GM18907 (cell line): Measurements from ENCODE around the gene SCG3.

ENCODE experiments used
- ATAC-seq: cut with Tn5 transposase; IDR thresholded peaks from one replicate; pipeline ENCODE4 v1.9.1; 2021; ENCODE audit warnings: mild to moderate bottlenecking, moderate library complexity; ENCODE audit not compliant: unreplicated experiment

The SCG3 gene

GRCh38 chr15:51755790-51756189, 74.5 kb downstream of the SCG3 start:
- ATAC-seq = no peak

DNA sequence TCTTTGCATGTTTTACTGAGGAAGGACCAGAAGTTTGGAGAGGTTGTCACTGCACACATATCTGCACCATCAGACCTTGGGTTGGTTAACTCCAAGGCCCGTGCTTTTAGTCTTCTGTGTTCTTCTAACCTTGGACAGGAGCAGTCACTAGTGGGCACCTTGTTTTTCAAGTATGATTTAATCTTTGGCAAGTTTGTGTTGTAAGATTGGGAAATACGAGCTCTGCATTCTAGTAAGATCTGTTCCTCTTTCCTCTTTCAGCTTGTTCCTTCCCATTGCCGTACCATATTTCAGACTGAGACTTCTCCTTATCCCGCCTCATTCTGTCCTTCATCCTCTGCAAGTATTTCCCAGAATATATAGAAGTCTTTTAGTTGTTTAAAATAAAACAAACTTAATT, 75.2 kb downstream of the SCG3 start:
- ATAC-seq = no peak

GRCh38 chr15:51757450-51757849, 76.1 kb downstream of the SCG3 start:
- no peak for ATAC-seq

- no peak for ATAC-seq
These were observed 77.3 kb downstream of the SCG3 start for GRCh38 chr15:51758645-51759044.

DNA sequence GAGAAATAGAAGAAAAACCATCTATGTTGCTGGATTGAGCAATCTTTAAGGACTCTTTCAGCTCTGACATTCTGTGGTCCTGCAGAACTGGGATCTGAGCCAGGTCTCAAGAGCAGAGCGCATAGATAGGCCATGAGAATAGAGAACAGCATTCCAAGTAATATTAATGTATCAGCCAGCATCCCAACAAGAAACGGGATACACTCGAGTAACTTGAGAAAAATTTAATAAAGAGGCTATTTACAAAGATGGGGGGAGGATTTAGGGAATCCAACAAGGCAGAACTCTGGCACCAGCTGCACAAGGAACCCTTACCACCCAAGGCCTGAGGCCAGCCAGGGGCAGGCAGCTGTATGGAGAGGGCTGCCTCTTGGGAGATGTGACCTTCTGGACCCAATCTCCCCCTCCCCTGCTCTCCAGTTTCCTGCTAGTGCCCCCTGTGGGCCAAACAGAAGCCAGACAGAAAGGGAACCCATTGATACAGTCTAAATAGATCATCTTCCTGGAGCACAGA, 78.3 kb downstream of the SCG3 start:
- no peak for ATAC-seq

DNA sequence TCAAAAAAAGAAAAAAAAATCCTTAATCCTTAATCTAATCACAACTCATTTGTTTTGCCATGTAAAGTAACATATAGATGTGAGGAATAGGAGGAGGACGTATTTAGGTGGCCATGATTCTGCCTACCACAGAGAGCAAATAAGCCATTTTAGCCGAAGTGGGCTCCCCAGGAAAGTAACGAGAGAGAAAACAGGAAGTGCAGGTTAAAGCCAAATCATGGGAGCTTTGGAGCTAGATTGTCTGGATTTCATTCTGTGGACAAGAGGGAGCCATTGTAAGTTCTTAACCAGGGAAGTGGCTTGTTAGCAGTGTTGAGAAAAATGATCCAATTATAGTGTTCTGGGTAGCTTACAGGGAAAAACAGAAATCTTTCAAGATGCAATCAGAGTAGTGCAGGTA, 79.5 kb downstream of the SCG3 start:
- no peak for ATAC-seq

DNA sequence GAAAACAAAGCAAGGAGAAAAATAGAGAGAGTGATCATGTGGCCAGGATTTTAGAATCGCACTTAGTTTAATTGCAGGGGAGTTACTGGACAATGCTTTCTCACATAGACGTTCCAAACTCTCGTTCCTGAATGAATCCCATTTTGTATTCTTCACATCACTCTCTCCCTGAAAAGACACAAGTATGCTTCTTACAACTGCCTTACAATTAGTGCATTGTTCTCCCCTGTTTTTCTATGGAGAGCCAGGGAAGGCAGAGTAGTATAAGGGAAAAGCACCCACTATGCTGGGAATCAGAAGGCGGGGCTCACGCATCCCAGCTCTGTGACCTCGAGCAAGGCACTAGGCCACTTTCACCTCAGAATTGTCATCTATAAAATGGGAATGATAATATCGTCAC, 84.4 kb downstream of the SCG3 start:
- ATAC-seq = no peak

GRCh38 chr15:51766341-51766740, 85.0 kb downstream of the SCG3 start:
- ATAC-seq = no peak

DNA sequence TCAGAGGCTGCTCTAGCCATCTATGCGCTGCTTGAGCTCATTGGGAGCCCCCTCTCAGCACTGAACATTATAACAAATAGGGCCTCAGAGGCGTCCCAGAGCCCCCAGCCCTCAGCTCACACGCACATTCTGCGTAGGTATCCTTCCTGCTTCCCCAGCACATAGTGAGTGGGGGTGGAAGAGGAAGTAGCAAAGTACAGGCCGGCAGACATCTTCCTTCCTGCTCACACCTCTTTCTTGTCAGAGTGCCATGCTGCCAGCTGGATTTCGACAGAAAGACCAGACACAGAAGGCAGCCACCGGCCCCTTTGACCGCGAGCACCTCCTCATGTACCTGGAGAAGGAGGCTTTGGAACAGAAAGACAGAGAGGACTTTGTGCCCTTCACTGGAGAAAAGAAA, 86.7 kb downstream of the SCG3 start:
- no peak for ATAC-seq
